Mesendoderm (in vitro differentiated cells): ENCODE measurements around the gene CTRB2.

Source experiments
- DNase-seq: peaks from one replicate; pipeline ENCODE4 v3.0.0; 2013
- H2AK5ac ChIP-seq: 2 replicates; pipeline ENCODE4 v1.6.1; 2013; ENCODE audit warnings: low read length, inconsistent platforms
- H2BK120ac ChIP-seq: 2 replicates; pipeline ENCODE4 v1.6.1; 2013; ENCODE audit warnings: low read depth, mild to moderate bottlenecking, low read length, moderate library complexity, mixed read lengths
- H2BK15ac ChIP-seq: replicated peaks from 2 replicates; pipeline ENCODE4 v1.6.1; 2013; ENCODE audit warnings: low read depth, mild to moderate bottlenecking, moderate library complexity
- H2BK5ac ChIP-seq: 2 replicates; pipeline ENCODE4 v1.6.1; 2013; ENCODE audit warnings: low read length, inconsistent platforms
- H3K18ac ChIP-seq: 2 replicates; pipeline ENCODE4 v1.6.1; 2013; ENCODE audit warnings: mild to moderate bottlenecking, low read length, mixed read lengths
- H3K23ac ChIP-seq: one replicate; pipeline ENCODE4 v1.6.1; 2013; ENCODE audit warnings: low read length
- H3K27ac ChIP-seq: 2 replicates; pipeline ENCODE4 v1.5.1; 2013; ENCODE audit warnings: low read depth, mild to moderate bottlenecking, inconsistent platforms, low read length, moderate library complexity
- H3K27me3 ChIP-seq: 2 replicates; pipeline ENCODE4 v1.6.1; 2013; ENCODE audit warnings: low read length, control low read depth, mild to moderate bottlenecking, inconsistent platforms; ENCODE audit not compliant: insufficient read depth, poor library complexity
- H3K36me3 ChIP-seq: 2 replicates; pipeline ENCODE4 v1.6.1; 2013; ENCODE audit warnings: low read length, inconsistent platforms; ENCODE audit not compliant: control insufficient read depth, insufficient read depth
- H3K4ac ChIP-seq: one replicate; pipeline ENCODE4 v1.6.1; 2013; ENCODE audit warnings: low read depth, mild to moderate bottlenecking, low read length, moderate library complexity
- H3K4me1 ChIP-seq: 2 replicates; pipeline ENCODE4 v1.6.1; 2013; ENCODE audit warnings: low read depth, low read length, inconsistent platforms; ENCODE audit not compliant: control insufficient read depth
- H3K4me2 ChIP-seq: 2 replicates; pipeline ENCODE4 v1.6.1; 2013; ENCODE audit warnings: low read length
- H3K4me3 ChIP-seq: 2 replicates; pipeline ENCODE4 v1.5.1; 2013; ENCODE audit warnings: mild to moderate bottlenecking, low read length
- H3K56ac ChIP-seq: one replicate; pipeline ENCODE4 v1.6.1; 2013; ENCODE audit warnings: low read length
- H3K79me1 ChIP-seq: 2 replicates; pipeline ENCODE4 v1.6.1; 2013; ENCODE audit warnings: low read length, inconsistent platforms
- H3K79me2 ChIP-seq: 2 replicates; pipeline ENCODE4 v1.6.1; 2013; ENCODE audit warnings: mild to moderate bottlenecking, low read length; ENCODE audit not compliant: control insufficient read depth, insufficient read depth
- H3K9ac ChIP-seq: 2 replicates; pipeline ENCODE4 v1.6.1; 2013; ENCODE audit warnings: low read length, inconsistent platforms
- H4K5ac ChIP-seq: one replicate; pipeline ENCODE4 v1.6.1; 2013; ENCODE audit warnings: low read length
- H4K8ac ChIP-seq: one replicate; pipeline ENCODE4 v1.6.1; 2013; ENCODE audit warnings: low read depth, mild to moderate bottlenecking, control low read depth, low read length, moderate library complexity
- WGBS: extraction: QIAGEN DNeasy Blood & Tissue Kit; methylation state at CpG from one replicate; pipeline ENCODE4 v1.1.7; 2013; ENCODE audit warnings: low lambda C conversion rate, missing lambda C conversion rate; ENCODE audit not compliant: insufficient coverage; ENCODE audit errors: extremely low coverage; 5-methylcytosine and 5-hydroxymethylcytosine counted together

Gene CTRB2

DNA sequence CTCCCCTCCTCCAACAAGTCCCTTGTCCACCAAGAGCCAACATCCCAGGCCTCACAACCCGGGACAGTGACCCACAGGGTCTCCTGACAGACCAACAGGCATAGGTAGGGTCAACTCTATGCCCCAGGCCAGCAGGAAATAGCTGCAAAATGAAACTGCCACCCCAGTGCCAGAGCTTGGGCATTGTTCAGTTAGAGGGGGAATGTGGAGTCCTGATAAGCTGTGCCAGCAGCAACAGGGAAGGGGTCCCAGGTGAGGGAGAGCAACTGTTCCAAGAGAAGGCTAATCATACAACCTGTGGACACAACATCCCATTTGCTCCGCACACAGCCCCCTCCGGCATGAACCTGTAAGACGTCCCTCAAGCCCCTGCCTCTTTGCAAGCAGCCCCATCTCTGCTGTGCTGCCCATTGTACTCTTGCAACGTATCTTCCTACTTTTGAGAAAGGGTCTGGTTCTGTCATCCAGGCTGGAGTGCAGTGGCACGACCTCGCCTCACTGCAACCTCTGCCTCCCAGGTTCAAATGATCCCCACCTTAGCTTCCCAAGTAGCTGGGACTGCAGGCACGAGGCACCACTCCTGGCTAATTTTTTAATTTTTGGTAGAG lies 17.2 kb downstream of the CTRB2 start:
- H3K4me2 ChIP-seq = no peak overlapping the region
- no peak overlapping the region for H3K9ac ChIP-seq
- H3K79me1 ChIP-seq = no peaks in the 10 kb centered on the region
- no peak overlapping the region for H4K8ac ChIP-seq
- H2BK120ac ChIP-seq = no peak overlapping the region
- no peaks in the 10 kb centered on the region for H3K4me1 ChIP-seq
- no peak overlapping the region for H3K27ac ChIP-seq
- WGBS = no CpG with 5 or more reads among the region's 8 CpGs
- H3K27me3 ChIP-seq = no peaks in the 10 kb centered on the region
- no peak overlapping the region for H3K23ac ChIP-seq
- no peak overlapping the region for H3K18ac ChIP-seq
- no peak overlapping the region for H4K5ac ChIP-seq
- no peak overlapping the region for H2BK5ac ChIP-seq
- H3K4me3 ChIP-seq = no peak overlapping the region
- H2AK5ac ChIP-seq = no peak overlapping the region
- no peaks in the 10 kb centered on the region for H3K36me3 ChIP-seq
- no peak overlapping the region for H3K56ac ChIP-seq
- no peak overlapping the region for H3K4ac ChIP-seq
- H2BK15ac ChIP-seq = no peak overlapping the region
- H3K79me2 ChIP-seq = no peaks in the 10 kb centered on the region
- no peak for DNase-seq

GRCh38 chr16:75188832-75189477 lies 18.0 kb downstream of the CTRB2 start:
- Histone ChIP-seq H4K8ac (no peak overlapping the region), H2AK5ac (no peak overlapping the region), H2BK15ac (no peak overlapping the region), H3K4me1 (no peaks in the 10 kb centered on the region), H3K36me3 (no peaks in the 10 kb centered on the region), H4K5ac (no peak overlapping the region), H2BK120ac (no peak overlapping the region), H3K4me3 (no peak overlapping the region), H3K79me2 (no peaks in the 10 kb centered on the region), H3K4ac (no peak overlapping the region), H3K27me3 (no peaks in the 10 kb centered on the region), H2BK5ac (no peak overlapping the region), H3K79me1 (no peaks in the 10 kb centered on the region), H3K27ac (no peak overlapping the region), H3K9ac (no peak overlapping the region), H3K18ac (no peak overlapping the region), H3K4me2 (no peak overlapping the region), H3K56ac (no peak overlapping the region), H3K23ac (no peak overlapping the region)
- no peak for DNase-seq
- no CpG with 5 or more reads among the region's 14 CpGs for WGBS

GRCh38 chr16:75181630-75182029 lies 25.3 kb downstream of the CTRB2 start:
- Histone ChIP-seq H2BK15ac (no peak overlapping the region), H3K56ac (no peak overlapping the region), H4K8ac (no peak overlapping the region), H3K79me2 (no peaks in the 10 kb centered on the region), H3K36me3 (no peaks in the 10 kb centered on the region), H3K27ac (no peak overlapping the region), H3K9ac (no peak overlapping the region), H3K4ac (no peak overlapping the region), H3K4me3 (no peak overlapping the region), H3K4me1 (no peaks in the 10 kb centered on the region), H2AK5ac (no peak overlapping the region), H3K4me2 (no peak overlapping the region), H3K27me3 (no peaks in the 10 kb centered on the region), H3K23ac (no peak overlapping the region), H3K18ac (no peak overlapping the region), H4K5ac (no peak overlapping the region), H2BK5ac (no peak overlapping the region), H2BK120ac (no peak overlapping the region), H3K79me1 (no peaks in the 10 kb centered on the region)
- DNase-seq = no peak
- WGBS = no CpG with 5 or more reads among the region's 3 CpGs

DNA sequence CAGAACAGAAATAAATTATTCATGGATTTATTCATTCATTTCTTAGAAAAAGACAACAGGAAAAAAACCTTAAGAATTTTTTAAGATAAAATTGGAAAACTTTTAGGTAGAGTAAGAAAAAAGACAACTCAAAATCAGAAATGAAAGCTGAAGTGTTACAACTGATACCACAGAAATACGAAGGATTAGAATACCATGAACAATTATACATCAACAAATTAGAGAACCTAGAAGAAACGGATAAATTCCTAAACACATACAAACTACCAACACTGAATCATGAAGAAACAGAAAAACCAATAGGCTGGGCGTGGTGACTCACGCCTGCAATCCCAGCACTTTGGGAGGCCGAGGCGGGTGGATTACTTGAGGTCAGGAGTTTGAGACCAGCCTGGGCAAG lies 27.8 kb downstream of the CTRB2 start:
- Histone ChIP-seq H2AK5ac (no peak overlapping the region), H3K56ac (no peak overlapping the region), H3K9ac (no peak overlapping the region), H4K8ac (no peak overlapping the region), H3K4ac (no peak overlapping the region), H3K27me3 (no peaks in the 10 kb centered on the region), H3K79me2 (no peaks in the 10 kb centered on the region), H2BK15ac (no peak overlapping the region), H4K5ac (no peak overlapping the region), H3K27ac (no peak overlapping the region), H3K79me1 (no peaks in the 10 kb centered on the region), H2BK5ac (no peak overlapping the region), H3K4me1 (no peaks in the 10 kb centered on the region), H3K4me3 (no peak overlapping the region), H3K4me2 (no peak overlapping the region), H3K36me3 (no peaks in the 10 kb centered on the region), H3K18ac (no peak overlapping the region), H3K23ac (no peak overlapping the region), H2BK120ac (no peak overlapping the region)
- DNase-seq = no peak
- WGBS = no CpG with 5 or more reads among the region's 6 CpGs

DNA sequence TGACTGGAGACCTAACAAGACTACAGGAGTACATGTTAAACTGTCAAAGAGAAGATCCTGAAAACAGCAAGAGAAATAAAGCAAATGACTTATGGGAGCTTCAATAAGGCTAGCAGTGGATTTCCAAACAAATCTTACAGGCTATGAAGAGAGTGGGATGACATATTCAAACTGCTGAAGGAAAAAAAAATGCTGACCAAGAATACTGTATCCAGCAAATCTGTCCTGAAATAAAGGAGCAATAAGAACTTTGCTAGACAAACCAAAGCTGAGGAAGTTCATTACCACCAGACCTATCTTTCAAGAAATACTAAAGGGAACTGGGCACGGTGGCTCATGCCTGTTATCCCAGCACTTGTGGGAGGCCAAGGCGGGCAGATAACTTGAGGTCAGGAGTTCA lies 30.0 kb downstream of the CTRB2 start:
- no peaks in the 10 kb centered on the region for H3K36me3 ChIP-seq
- H2AK5ac ChIP-seq = no peak overlapping the region

DNA sequence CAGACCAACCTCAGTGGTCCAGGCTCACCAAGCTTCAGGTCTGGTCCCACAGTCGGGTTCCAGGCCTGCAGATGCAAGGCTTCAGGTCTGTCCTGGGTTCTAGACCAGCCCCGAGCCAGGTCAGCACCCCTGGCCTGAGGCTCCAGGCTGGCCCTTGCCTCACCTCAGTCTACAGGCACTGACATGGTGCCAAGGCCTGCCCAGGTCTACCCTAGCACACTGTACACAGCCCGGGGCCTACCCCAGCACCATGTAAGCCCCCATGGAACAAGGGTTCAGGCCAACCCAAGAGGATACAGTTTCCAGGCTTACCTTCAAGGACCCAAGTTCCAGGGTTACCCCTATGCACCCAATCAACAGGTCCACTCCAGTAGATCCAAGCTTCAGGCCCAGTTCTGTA lies 31.9 kb downstream of the CTRB2 start:
- Histone ChIP-seq H3K79me2 (no peaks in the 10 kb centered on the region), H2BK5ac (no peak overlapping the region), H3K9ac (no peak overlapping the region), H3K56ac (no peak overlapping the region), H3K27ac (no peak overlapping the region), H3K23ac (no peak overlapping the region), H3K36me3 (peaks cover 4% of the 10 kb centered on the region), H3K18ac (no peak overlapping the region), H2AK5ac (no peak overlapping the region), H2BK15ac (no peak overlapping the region), H3K79me1 (no peaks in the 10 kb centered on the region), H3K4me1 (no peaks in the 10 kb centered on the region), H2BK120ac (no peak overlapping the region), H3K4ac (no peak overlapping the region), H3K27me3 (no peaks in the 10 kb centered on the region), H3K4me2 (no peak overlapping the region), H4K5ac (no peak overlapping the region), H3K4me3 (no peak overlapping the region), H4K8ac (no peak overlapping the region)
- no CpG with 5 or more reads among the region's 3 CpGs for WGBS
- no peak for DNase-seq

More for the DNA sequence above, 30.0 kb downstream of the CTRB2 start:
- H3K79me1 ChIP-seq = no peaks in the 10 kb centered on the region
- H3K4me1 ChIP-seq = no peaks in the 10 kb centered on the region
- H2BK5ac ChIP-seq = no peak overlapping the region
- no peak overlapping the region for H3K56ac ChIP-seq
- H3K9ac ChIP-seq = no peak overlapping the region
- H3K18ac ChIP-seq = no peak overlapping the region
- no CpG with 5 or more reads among the region's 2 CpGs for WGBS
- H3K4me3 ChIP-seq = no peak overlapping the region
- no peak overlapping the region for H3K27ac ChIP-seq
- no peak for DNase-seq
- no peak overlapping the region for H3K4me2 ChIP-seq
- no peaks in the 10 kb centered on the region for H3K79me2 ChIP-seq
- H3K23ac ChIP-seq = no peak overlapping the region
- H4K8ac ChIP-seq = no peak overlapping the region
- H4K5ac ChIP-seq = no peak overlapping the region
- no peak overlapping the region for H2BK15ac ChIP-seq
- H2BK120ac ChIP-seq = no peak overlapping the region
- H3K27me3 ChIP-seq = no peaks in the 10 kb centered on the region
- H3K4ac ChIP-seq = no peak overlapping the region
